ENCODE measurements around the gene VSX2.

VSX2 gene

GRCh38 chr14:74223016-74223415 is 16.2 kb upstream of the VSX2 start:
- no peak for DNase-seq

- DNase-seq = no peak
Observed at GRCh38 chr14:74231784-74232183, 7.5 kb upstream of the VSX2 start.

- no peak for DNase-seq
Observed at GRCh38 chr14:74235017-74235416, 4.2 kb upstream of the VSX2 start.

GRCh38 chr14:74237441-74237840 is 1.8 kb upstream of the VSX2 start:
- no peak for DNase-seq

- DNase-seq = no peak
Observed at GRCh38 chr14:74239848-74240793, 872 bp downstream of the VSX2 start.

GRCh38 chr14:74240794-74241651 is 1.8 kb downstream of the VSX2 start:
- DNase-seq = no peak

GRCh38 chr14:74241652-74242017 is 2.4 kb downstream of the VSX2 start:
- no peak for DNase-seq

GRCh38 chr14:74242021-74242779 is 3.0 kb downstream of the VSX2 start:
- no peak for DNase-seq

- DNase-seq = no peak
Observed at GRCh38 chr14:74242780-74243042, 3.5 kb downstream of the VSX2 start.

- DNase-seq = no peak
Observed at GRCh38 chr14:74243051-74243450, 3.8 kb downstream of the VSX2 start.

GRCh38 chr14:74244115-74244514 is 4.9 kb downstream of the VSX2 start:
- DNase-seq = no peak

GRCh38 chr14:74245292-74245691 is 6.0 kb downstream of the VSX2 start:
- DNase-seq = no peak

- DNase-seq = no peak
Observed at GRCh38 chr14:74246542-74246941, 7.3 kb downstream of the VSX2 start.

- DNase-seq = no peak
Observed at GRCh38 chr14:74248017-74248416, 8.8 kb downstream of the VSX2 start.

GRCh38 chr14:74249433-74250375 is 10.5 kb downstream of the VSX2 start:
- DNase-seq = no peak

- DNase-seq = no peak
Observed at GRCh38 chr14:74255281-74255680, 16.0 kb downstream of the VSX2 start.

- peak; percentile 76 for DNase-seq
Observed at GRCh38 chr14:74257078-74257940, 18.1 kb downstream of the VSX2 start.

GRCh38 chr14:74257941-74258763 is 18.9 kb downstream of the VSX2 start:
- DNase-seq = no peak

GRCh38 chr14:74258764-74259035 is 19.5 kb downstream of the VSX2 start:
- no peak for DNase-seq

- no peak for DNase-seq
Observed at GRCh38 chr14:74259513-74259912, 20.3 kb downstream of the VSX2 start.
